Renal cortical epithelial cell (primary cell): ENCODE results near the gene GBF1. TPM values are rescaled to one million over a fixed set of nuclear protein-coding genes. Genes with fewer than 3 reads are reported as not detected.
"Not testable (repeated sequence)": the region's sequence is repeated elsewhere in the genome, so short reads cannot be mapped to it uniquely, and the experiment has no call there.

Source experiments
- DNase-seq: peaks from one replicate; pipeline ENCODE4 v3.0.0-alpha.2; 2011; ENCODE audit warnings: low read depth
- total RNA-seq: library from RNA; depleted of rRNA; stranded (reverse); fragments of >200 nt; gene quantifications from 2 replicates; pipeline ENCODE4 v1.2.3, GENCODE V29; 2014

Gene GBF1
- total RNA-seq, 1 donor from 2014 or later = 90.0 TPM

DNA sequence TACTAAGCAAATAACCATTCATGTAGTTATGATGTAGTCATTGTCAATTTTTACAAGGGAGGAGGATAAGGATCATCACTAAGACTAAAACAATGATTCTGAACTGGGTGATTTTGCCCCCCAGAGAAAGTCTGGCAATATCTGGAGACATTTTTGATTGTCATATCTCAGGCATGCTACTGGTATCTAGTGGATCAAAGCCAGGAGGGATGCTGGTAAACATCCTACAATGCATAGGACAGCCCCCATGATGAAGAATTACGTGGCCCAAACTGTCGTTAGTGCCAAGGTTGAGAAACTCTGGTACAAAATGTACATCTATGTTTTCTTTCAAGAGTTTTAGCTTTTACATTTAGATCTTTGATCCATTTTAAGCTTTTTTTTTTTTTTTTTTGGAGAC is 57.3 kb downstream of the GBF1 start:
- DNase-seq = no peak

DNA sequence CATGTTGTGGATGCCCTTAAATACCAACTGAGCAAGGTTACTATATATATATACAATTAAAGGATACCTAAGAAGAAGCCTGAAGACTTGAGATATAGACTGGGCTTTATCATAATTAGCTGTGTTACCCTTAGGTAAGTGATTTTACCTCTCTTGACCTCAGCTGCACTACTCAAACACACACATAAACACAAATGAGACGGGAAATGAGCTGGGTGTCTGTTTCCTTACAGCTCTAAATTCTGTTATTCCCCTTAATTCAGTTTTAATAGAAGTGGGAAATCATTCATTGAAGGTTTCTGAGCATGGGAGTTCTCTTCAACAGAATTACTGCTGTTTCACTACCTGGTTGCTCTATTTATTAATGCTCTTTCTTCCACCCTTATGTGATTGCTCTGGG is 60.7 kb downstream of the GBF1 start:
- DNase-seq = no peak

DNA sequence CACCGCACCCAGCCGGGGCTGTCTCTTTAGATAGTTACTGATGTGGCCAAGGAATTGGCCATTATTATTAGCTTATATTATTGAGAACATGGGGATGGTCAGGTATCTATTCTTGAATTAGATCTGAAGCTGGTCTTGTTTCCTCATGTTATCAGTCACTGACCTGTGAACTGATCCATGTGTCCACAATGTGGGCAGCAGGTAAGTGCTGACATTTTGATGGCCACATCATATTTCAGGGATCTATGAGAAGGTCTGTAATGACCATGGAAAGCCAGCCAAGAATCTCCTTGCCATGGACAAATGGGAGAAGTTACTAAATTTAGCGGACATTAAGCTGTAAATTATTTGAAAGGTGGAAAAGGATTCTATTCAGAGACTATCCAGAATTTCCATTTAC is 61.4 kb downstream of the GBF1 start:
- DNase-seq = no peak

DNA sequence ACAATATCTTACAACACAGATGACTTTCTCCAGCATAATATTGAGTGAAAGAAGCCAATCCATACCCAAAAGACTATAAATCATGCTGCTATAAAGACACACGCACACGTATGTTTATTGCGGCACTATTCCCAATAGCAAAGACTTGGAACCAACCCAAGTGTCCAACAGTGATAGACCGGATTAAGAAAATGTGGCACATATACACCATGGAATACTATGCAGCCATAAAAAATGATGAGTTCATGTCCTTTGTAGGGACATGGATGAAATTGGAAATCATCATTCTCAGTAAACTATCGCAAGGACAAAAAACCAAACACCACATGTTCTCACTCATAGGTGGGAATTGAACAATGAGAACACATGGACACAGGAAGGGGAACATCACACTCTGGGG is 63.0 kb downstream of the GBF1 start:
- not testable (repeated sequence) for DNase-seq

DNA sequence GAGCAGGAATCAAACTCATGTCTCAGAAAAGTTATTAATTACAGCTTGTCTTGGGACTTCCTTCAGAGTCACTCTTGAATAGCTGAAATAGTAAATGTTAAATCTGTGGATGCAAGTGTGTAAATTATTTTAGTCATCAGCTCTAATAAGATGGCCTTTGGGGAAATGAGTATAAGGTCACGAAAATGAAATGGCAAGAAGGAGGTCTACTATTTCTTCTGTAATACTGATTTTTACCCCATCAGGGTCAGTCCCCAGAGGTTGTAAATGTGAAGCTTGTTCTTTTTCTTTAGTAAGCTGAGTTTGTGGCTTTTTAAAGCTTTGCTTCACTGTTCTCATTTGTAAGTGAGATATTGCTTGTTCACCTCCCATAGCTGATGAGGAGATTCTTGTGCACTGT is 63.9 kb downstream of the GBF1 start:
- no peak for DNase-seq

DNA sequence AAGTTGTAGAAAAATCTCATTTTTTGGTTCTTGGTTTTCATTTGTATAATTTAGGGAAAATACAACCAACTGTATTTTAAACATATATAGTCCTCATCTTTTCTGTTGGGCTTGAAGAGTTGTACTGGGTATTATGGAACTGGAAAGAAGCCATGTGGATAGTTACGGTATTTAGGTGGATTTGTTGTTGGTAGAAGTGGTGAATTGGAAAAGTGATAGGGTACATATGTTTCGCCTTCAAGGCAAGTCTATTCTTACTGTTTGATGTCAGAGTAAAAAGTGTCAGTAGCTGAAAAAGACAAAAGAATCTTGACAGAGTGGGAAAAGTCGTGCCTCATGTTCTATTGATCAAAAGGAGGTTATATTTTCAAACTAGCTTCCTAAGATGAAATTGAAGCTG is 64.6 kb downstream of the GBF1 start:
- DNase-seq = no peak

DNA sequence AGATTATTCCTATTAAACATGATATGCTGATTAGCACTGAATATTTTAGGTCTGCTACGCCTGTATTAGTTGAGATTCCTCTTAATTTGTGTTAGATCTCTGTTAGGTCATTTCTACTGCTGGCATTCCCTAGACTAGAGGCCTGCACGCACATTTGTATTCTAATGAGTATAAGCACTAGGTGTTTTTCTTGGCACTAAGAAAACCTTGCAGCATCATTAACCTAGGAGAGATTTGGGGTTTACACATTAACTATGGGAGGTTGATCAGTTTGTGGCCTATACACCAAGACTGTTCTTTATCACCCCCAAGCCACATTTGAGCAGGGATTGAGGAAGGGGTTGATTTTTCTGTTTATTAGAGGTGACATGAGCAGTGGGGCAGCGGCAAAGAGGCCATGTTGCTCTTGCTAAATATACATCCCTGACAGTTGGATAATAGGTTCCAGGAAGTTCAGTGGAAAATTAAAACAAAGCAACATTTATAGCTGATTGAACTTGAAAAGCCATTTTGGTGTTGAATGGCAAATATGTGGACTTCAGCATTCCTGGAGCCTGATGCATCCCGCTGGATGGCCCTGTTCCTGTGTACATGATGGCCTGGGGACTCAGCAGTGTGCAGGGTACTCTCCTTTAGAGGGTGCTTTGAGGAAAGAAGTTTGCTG is 65.2 kb downstream of the GBF1 start:
- DNase-seq = peak; percentile 97

DNA sequence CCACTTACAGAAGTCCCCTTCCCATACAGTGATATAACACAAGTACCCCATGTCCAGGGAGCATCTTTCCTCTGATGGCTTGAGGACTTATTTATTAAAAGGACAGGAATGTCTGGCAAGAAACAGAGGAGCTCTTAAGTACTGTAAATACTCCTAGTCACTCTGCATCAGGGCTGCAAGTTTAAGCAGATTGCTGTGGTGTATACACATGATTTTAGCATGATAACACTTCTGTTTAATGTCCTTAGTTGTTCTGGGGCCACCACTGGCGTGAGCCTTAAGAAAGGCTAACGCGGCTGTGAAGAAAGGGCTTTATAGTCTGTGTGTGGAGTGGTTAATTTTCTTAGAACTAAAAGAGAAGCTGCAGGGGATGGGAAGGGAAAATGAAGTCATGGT is 65.7 kb downstream of the GBF1 start:
- no peak for DNase-seq

DNA sequence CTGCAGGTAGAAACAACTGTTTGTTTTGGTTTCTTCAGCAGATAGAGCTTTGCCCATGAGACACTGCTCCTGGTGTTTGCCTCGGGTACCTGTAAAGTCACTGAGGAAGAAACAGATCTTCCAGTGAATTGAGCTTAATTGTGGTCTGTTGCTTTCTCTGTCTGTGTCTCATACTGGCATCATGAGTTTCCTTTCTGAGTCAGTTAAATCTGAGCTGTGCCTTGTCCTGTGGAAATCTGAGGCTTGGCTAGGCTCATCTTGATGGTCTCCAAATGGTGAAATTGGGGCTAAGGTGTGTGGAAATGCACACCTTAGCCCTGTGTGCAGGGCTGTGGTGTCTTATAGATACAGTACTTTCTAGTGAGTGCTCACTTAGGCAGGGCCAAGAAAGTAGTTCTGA is 67.4 kb downstream of the GBF1 start:
- DNase-seq = peak; percentile 70

DNA sequence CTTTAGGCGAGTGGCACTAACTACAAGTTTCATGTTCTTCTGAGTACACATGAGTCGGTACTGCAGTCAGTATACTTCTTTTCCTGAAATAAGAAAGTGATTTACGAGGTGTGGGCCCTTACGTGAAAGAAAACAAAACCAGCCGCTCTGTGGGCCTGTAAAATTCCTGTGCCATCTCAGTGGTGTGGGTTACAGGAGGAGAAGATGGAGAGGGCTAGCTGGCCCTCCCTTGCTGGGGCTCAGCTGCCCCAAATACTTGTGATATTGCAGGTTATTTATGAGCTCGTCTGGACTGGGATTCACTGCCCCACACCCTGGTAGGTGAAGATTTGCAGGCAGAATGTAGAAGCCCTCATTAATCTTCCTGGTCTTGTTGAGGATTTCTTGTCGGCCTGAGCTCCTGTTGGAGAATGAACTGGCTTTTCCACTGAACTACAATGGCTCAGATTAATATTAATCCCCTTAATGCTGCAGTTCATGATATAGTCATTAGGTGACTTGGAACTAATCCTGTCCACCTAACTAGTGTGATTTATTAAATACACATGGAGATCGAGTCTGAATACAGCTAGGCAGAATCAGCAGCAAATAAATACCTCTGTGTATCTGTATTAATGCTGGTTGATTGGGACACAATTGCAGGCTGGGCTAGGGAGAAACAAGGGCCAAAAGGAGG is 68.0 kb downstream of the GBF1 start:
- peak; percentile 43 for DNase-seq

DNA sequence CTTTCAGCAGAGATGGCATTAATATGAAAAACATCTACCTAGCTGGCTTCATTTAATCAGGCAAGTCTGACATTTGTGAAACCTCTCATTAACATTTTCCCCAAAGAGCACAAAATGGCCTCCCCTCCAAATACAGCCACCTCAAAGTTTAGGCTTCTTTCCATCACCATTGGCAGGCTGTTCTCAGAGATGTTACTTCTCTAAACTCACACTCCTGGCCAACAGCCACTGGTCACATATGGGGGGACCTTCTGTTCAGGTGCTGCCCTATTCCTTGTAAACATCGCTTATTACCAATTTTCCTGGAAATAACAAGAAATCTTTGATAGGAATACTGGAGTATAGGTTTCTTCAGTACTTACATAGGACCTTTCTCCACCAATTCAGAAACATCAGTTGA is 69.5 kb downstream of the GBF1 start:
- DNase-seq = no peak

DNA sequence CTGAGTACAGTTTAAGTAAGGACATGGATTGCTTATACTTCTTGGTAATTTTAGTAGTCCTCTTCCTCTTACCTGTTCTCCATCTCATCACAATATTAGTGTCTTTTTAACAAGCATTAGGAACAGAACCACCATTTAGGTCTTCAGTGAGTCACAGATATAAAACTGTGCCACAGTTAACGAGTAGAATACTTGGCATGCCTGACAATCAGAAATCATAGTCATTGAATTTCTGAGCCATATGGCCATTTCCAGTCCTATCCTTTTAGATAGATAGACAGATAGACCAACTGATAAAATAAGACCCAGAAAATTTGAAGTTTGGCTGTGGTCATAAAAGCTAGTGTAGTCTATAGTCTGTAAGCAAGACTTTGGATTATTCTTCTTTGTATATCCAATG is 71.1 kb downstream of the GBF1 start:
- no peak for DNase-seq

DNA sequence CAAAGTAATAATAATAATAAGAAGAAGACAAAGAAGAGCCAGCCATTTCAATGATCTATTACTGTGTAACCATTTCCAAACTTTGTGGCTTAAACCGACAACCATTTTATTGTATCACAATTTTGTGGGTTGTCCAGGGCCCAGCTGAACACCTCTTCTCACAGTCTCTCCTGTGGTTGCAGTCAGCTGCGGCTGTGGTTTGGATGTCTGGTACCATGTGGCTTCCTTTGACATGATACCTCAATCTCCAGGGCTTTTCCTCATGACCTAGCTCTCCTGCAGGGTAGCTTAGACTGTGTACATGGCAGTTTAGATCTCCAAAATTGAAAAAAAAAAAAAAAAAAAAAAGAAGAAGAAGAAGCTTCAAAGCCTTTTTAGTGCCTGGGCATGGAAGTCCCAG is 77.6 kb downstream of the GBF1 start:
- peak; percentile 67 for DNase-seq

DNA sequence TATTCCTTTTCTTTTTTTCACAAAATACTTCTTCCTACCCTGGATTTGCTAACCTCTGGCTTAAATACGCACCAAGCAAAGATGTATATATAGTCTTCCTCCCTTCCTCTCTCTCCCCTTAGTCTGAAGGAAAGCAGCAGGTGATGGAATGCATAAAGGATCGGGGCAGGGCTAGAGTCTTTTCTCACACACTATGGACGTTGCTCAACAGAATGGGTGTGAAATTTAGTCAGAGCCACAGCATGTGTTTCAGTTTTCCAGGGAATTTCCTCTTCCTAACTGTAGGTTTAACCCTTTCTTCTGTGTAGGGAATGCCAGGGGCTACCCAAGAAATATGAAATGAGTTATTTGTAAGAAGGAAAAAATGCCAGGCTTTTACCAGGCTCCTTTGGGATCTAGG is 78.7 kb downstream of the GBF1 start:
- DNase-seq = no peak

DNA sequence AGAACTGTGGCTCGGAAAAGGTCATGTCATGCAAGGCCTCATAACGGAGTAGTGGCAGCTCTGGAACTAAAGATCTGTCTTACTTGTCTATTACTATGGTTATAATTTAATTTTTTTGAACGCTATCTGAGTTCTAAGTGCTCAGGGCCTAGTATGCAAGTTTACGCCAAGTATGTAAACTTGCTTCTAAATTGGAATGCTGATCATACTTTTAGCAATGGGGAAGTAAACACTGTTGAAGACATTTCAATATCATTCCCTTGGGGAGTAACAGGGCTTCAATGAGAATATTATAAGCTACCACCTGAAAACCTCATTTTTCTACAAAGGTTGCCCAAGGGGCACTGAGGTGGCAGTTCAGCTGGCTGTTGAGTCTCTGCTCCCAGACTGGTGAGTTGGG is 80.7 kb downstream of the GBF1 start:
- no peak for DNase-seq

DNA sequence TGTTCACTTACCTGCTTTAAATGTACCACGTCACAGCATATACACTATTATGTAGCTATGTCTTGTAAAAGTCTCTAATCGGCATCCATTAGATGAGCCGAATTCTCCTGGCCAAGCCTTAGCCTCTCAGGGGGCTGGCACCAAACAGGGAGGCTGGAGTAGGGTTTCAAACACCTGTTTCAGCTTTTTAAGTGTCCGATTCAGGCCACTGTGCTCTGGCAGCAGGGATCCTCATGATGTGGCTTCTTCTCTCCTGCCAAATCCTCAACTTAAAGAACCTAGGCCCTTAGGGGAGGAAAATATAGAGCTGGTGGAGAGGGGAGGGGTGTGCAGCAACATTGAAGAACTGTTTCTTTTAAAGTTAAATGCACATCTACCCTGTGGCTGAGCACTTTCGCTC is 81.7 kb downstream of the GBF1 start:
- DNase-seq = no peak

DNA sequence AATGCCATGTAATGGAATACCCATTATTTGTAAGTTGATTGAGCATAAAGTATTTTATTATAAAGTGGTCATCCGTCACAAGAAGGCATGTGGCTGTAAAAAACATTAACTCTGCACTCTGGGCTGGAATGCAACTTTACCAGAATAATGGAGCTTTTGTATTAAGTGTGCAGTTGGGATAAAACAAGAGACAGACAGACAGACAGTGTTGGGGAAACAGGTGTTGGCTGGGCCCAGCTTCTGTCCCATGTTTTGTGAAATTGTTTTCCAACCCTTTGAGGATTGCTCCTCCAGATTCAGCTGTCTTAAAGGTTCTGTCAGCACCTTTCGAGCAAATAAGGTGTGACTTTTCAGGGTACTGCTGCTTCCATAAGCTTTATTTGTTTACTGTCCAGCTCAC is 82.3 kb downstream of the GBF1 start:
- DNase-seq = no peak

DNA sequence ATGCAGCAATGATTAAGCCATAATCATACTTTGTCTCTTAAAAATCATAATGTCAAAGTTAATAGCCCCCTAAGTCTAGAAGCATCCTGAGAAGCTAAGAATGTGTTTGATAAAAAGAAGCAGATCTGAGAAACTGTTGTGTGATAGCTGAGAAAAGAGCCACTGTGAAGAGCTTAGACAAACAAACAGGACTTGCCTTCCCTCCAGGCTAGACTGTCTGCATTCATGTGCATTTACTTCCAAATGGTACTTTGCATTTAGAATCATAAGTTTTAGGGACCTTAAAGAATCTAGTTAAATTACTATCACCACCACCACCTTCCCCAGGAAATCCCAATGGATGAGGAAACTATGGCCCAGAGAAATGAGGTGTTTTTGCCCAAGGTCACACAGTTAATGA is 87.4 kb downstream of the GBF1 start:
- DNase-seq = no peak

DNA sequence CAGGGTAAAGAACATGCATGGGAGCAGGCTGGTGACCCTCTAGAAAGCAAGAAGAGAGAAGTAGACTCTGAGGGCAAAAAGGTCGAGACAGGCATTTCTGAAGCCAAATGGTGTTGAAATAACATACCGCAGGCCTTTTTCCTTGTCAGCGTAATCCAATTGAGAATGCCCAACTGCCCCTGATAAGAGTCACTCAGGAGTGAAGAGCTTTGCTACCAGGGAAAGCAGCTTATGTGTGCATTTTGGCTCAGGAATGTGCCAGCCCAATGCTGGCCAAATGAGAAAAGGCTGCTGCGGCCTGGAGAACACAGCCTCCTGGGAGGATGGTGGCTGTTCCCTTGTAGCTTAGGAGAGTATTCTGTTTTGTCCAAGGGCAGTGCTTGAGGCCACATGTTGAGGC is 88.8 kb downstream of the GBF1 start:
- peak; percentile 90 for DNase-seq

DNA sequence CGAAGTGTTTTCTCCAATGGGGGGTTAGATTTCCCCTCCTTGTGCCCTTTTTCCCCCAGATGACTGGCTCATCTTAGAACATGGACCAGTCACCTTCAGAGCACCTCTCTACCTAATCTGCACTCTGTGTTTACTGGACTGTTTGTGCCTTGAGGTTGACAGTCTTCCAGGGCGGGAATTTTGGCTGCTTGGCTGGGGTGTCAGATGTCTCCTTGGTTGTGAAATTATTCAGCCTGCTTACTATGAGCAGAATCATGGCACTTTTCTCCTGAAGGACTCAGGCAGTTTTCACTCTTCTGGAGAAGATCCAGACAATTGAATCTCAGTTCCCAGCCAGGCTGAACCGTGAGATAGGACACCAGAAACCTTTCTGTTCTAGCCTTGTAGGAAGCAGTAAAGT is 89.9 kb downstream of the GBF1 start:
- DNase-seq = no peak

DNA sequence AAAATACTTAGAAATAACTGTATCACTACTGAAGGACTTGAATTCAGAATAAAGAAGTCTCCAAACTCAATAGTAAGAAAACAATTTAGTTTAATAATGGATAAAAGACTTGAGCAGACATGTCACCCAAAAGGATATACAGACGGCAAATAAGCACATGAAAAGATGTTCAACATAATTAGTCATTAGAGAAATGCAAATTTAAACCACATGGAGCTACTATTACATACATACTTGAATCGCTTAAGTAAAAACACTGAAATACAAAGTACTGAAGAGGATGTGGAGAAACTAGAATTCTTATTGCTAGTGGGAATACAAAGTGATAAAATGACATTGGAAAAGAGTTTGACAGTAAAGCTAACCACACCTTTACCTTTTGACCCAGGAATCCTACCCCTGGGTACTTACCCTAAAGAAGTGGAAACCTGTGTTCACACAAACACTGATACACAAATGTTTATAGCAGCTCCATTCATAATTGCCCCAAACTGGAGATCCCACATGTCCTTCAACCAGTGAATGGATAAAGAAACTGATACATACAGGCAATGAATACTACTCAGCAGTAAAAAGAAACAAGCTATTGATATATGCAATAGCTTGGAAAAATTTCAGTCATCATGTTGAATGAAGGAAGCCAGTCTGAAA is 95.8 kb downstream of the GBF1 start:
- DNase-seq = no peak

DNA sequence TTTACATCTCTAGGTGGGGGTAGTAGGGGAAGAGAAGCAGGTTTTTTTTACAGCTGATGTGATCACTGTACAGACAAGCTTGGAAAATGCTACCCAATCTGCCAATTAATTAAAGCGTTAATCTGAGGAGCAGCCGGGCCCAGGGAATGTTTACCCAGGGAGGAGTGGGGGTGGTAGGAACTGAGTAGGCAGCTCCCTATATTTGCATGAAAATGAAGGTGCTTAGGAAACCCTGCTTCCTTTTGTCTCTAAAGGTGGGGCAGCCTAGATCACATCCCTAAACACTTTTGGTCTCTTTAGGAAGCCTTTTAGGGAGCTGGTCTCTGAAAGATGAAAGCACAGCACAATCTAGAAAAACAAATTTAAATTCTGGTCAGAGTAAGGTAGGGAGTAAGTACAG is 97.1 kb downstream of the GBF1 start:
- DNase-seq = peak; percentile 31

DNA sequence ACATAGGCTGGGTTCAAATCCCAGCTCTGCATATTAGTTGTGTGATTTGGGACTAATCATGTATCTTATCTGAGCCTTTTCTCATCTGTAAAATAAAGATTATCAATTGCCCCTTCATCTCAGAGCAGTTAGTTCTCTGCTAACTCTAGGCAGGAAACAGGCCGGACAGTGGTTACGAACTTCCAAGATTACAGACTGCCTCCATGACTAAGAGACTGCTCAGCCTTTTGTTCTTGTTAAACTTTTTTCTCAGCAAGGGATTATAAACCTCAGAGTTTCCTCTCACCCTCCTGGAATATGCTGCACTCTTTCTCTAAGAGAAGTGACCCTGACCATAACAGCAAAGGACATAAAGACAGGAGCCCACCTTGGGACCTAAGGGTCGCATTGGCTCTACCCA is 97.6 kb downstream of the GBF1 start:
- peak; percentile 85 for DNase-seq

DNA sequence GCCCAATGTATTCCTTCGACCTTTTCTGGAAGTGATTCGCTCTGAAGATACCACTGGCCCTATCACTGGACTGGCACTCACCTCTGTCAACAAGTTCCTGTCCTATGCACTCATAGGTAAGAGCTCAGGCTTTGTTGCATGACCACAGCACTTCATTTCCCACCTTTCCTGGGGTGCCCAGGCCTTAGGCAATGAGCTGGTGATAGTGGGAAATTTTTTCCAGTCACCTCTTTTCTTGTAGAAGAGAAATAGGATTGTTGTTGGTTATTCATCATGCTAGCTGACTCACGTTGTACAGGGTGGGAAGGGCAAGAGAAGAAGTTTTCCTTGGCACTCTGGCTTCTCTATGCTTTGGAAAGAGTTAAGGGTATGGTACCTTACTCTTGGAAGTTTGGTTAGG is 98.7 kb downstream of the GBF1 start:
- peak; percentile 88 for DNase-seq
